ENCODE measurements around the gene INTS6. TPM values are rescaled to one million over a fixed set of nuclear protein-coding genes. Genes with fewer than 3 reads are reported as not detected.

The INTS6 gene
- total and polyA plus RNA-seq, 2 of the 4 experiments (the other 2 are of a cell fraction), result 12.9 to 42.3 TPM

GRCh38 chr13:51455532-51455931, 2.7 kb upstream of the INTS6 start:
- Histone ChIP-seq H2AFZ (replicated peaks; ENCODE audit: low read length, poor library complexity) (no peak overlapping the region), H3K56ac (ENCODE audit: extremely low read depth, insufficient read depth, low read length) (no peak overlapping the region), H3K4me3 (ENCODE audit: insufficient read depth, low read depth, low read length) (no peak overlapping the region), H3K4me1 (ENCODE audit: control insufficient read depth, insufficient read depth, low read length) (peaks cover 2% of the 10 kb centered on the region; the same call in 1 of the 2 replicates), H3K9me3 (ENCODE audit: control insufficient read depth, insufficient read depth, low read length) (no peaks in the 10 kb centered on the region), H2BK20ac (ENCODE audit: low read depth, low read length) (no peak overlapping the region), H3K79me1 (ENCODE audit: low read depth in 1 of 2, low read length in 2 of 2) (peaks cover 4 to 16% of the 10 kb centered on the region in 2 experiments; a peak in 2 of 4 replicates), H4K8ac (ENCODE audit: low read depth in 2 of 2, low read length in 2 of 2) (no peak overlapping the region), H3K23ac (ENCODE audit: low read depth, low read length) (no peak overlapping the region), H4K20me1 (ENCODE audit: insufficient read depth, low read length) (no peaks in the 10 kb centered on the region), H4K91ac (ENCODE audit: insufficient read depth, low read depth, low read length) (no peak overlapping the region), H3K27ac (ENCODE audit: insufficient read depth, low read length) (no peak overlapping the region), H2AK5ac (ENCODE audit: low read depth, low read length) (no peak overlapping the region), H3K9ac (ENCODE audit: low read depth, low read length) (no peak overlapping the region), H3K9me1 (ENCODE audit: insufficient read depth, low read length) (no peaks in the 10 kb centered on the region), H3K4me2 (ENCODE audit: low read depth, low read length) (no peak overlapping the region), H2AK9ac (replicated peaks; ENCODE audit: low read depth, low read length, poor library complexity) (no peak overlapping the region), H3K36me3 (ENCODE audit: control insufficient read depth, insufficient read depth, low read length) (peaks cover 9% of the 10 kb centered on the region; the same call in 1 of the 2 replicates), H2BK15ac (ENCODE audit: low read depth, low read length) (no peak overlapping the region), H3K4ac (ENCODE audit: low read depth, low read length) (no peak overlapping the region), H4K5ac (ENCODE audit: low read depth, low read length) (no peak overlapping the region), H2BK5ac (ENCODE audit: low read depth, low read length, poor library complexity, severe bottlenecking) (no peak overlapping the region), H3K14ac (replicated peaks; ENCODE audit: low read depth, low read length) (no peak overlapping the region), H3K18ac (ENCODE audit: low read depth, low read length) (no peak overlapping the region), H2BK120ac (ENCODE audit: low read depth, low read length) (no peak overlapping the region), H3K27me3 (ENCODE audit: control insufficient read depth, insufficient read depth, low read length) (no peaks in the 10 kb centered on the region)
- intact Hi-C loops (cut with micrococcal nuclease), result loop anchor here (10.0 kb wide), 2 partner anchors 309 to 999 kb away; partner anchors contain the start of genes CKAP2 and VPS36
- CTCF ChIA-PET, result no interaction called here
- ATAC-seq (ENCODE audit: low read depth) (no peak), DNase-seq (no peak)
- TF ChIP-seq MAZ (IDR thresholded peaks at IDR 0.05; ENCODE audit: borderline replicate concordance, low read depth, low read length), result no peak
- no peak for TF ChIP-seq MXI1 (IDR thresholded peaks at IDR 0.05; ENCODE audit: borderline replicate concordance, low read depth, low read length)
- TF ChIP-seq, protein P1, sequence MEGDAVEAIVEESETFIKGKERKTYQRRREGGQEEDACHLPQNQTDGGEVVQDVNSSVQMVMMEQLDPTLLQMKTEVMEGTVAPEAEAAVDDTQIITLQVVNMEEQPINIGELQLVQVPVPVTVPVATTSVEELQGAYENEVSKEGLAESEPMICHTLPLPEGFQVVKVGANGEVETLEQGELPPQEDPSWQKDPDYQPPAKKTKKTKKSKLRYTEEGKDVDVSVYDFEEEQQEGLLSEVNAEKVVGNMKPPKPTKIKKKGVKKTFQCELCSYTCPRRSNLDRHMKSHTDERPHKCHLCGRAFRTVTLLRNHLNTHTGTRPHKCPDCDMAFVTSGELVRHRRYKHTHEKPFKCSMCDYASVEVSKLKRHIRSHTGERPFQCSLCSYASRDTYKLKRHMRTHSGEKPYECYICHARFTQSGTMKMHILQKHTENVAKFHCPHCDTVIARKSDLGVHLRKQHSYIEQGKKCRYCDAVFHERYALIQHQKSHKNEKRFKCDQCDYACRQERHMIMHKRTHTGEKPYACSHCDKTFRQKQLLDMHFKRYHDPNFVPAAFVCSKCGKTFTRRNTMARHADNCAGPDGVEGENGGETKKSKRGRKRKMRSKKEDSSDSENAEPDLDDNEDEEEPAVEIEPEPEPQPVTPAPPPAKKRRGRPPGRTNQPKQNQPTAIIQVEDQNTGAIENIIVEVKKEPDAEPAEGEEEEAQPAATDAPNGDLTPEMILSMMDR (conservative IDR thresholded peaks at IDR 0.05; ENCODE audit: low read depth, low read length), result no peak
- no peak for TF ChIP-seq BHLHE40 (IDR thresholded peaks at IDR 0.05; ENCODE audit: low read depth, low read length)
- no peak for TF ChIP-seq RCOR1 (IDR thresholded peaks at IDR 0.05; ENCODE audit: insufficient replicate concordance, low read length)
- TF ChIP-seq FOS (IDR thresholded peaks at IDR 0.05; ENCODE audit: low read depth, low read length), result no peak
- no peak for TF ChIP-seq USF2 (IDR thresholded peaks at IDR 0.05; ENCODE audit: low read depth, low read length)
- TF ChIP-seq RAD21 (IDR thresholded peaks at IDR 0.05; ENCODE audit: low read length), result no peak
- no peak for TF ChIP-seq SMC3 (IDR thresholded peaks at IDR 0.05; ENCODE audit: low read depth, low read length)
- TF ChIP-seq CEBPB (IDR thresholded peaks at IDR 0.05; ENCODE audit: low read depth, low read length), result no peak
- no peak for TF ChIP-seq RFX5 (IDR thresholded peaks at IDR 0.05; ENCODE audit: low read depth, low read length)
- TF ChIP-seq MAFK (IDR thresholded peaks at IDR 0.05; ENCODE audit: low read depth, low read length), result no peak
- TF ChIP-seq, protein P2, sequence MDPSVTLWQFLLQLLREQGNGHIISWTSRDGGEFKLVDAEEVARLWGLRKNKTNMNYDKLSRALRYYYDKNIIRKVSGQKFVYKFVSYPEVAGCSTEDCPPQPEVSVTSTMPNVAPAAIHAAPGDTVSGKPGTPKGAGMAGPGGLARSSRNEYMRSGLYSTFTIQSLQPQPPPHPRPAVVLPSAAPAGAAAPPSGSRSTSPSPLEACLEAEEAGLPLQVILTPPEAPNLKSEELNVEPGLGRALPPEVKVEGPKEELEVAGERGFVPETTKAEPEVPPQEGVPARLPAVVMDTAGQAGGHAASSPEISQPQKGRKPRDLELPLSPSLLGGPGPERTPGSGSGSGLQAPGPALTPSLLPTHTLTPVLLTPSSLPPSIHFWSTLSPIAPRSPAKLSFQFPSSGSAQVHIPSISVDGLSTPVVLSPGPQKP (IDR thresholded peaks at IDR 0.05; ENCODE audit: borderline replicate concordance, low read depth, low read length), result no peak
- POLR2A ChIA-PET (ENCODE audit: unreplicated experiment), result no interaction called here
- no TSS peak for BruUV-seq (replicated peaks)
- dilution Hi-C loops (cut with HindIII; ENCODE audit: low sequenced_read_pairs, unreplicated experiment), result no loop called here
- in situ Hi-C loops (cut with MboI; ENCODE audit: low sequenced_read_pairs), result no loop called here
- 100% methylated on average over 6 of the region's 9 CpGs; no CpG with 5 or more reads in 1 of the 2 experiments for WGBS, 2 experiments (ENCODE audit: extremely low coverage in 2 of 2, insufficient read length in 1 of 2)
